ENCODE results near the gene THRAP3. TPM values are rescaled to one million over a fixed set of nuclear protein-coding genes. Genes with fewer than 3 reads are reported as not detected.
A peak's percentile ranks its signal among the peaks of the same experiment; 100 is the strongest.

Gene THRAP3
- total and polyA plus RNA-seq, 7 donors: 45.8 to 159 (median 96.6) TPM

- TF ChIP-seq, protein P1, sequence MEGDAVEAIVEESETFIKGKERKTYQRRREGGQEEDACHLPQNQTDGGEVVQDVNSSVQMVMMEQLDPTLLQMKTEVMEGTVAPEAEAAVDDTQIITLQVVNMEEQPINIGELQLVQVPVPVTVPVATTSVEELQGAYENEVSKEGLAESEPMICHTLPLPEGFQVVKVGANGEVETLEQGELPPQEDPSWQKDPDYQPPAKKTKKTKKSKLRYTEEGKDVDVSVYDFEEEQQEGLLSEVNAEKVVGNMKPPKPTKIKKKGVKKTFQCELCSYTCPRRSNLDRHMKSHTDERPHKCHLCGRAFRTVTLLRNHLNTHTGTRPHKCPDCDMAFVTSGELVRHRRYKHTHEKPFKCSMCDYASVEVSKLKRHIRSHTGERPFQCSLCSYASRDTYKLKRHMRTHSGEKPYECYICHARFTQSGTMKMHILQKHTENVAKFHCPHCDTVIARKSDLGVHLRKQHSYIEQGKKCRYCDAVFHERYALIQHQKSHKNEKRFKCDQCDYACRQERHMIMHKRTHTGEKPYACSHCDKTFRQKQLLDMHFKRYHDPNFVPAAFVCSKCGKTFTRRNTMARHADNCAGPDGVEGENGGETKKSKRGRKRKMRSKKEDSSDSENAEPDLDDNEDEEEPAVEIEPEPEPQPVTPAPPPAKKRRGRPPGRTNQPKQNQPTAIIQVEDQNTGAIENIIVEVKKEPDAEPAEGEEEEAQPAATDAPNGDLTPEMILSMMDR (IDR thresholded peaks at IDR 0.05): no peak
- DNase-seq (no peak), ATAC-seq (peak in 2 of 4 donors; percentile 1 to 17)
- WGBS, 3 donors: 70 to 77% (median 76%) methylated on average over 69 to 76 of the region's 76 CpGs
- intact Hi-C loops (cut with DNase I): no loop called here
- H3K27ac ChIP-seq: peak overlapping the region; percentile 94
- H3K4me3 ChIP-seq: peak overlapping the region; percentile 41
- H3K9me3 ChIP-seq: no peaks in the 10 kb centered on the region
- no peaks in the 10 kb centered on the region for H3K27me3 ChIP-seq (ENCODE audit: insufficient read depth in 3 of 3, low read length in 2 of 3)
- peaks cover 6 to 100% of the 10 kb centered on the region in 2 donors for H3K36me3 ChIP-seq (ENCODE audit: insufficient read depth in 1 of 2, low read depth in 1 of 2)
- peaks cover 52% of the 10 kb centered on the region for H3K4me1 ChIP-seq
Observed at GRCh38 chr1:36176106-36176949, 47.9 kb upstream of the THRAP3 start.

- DNase-seq: no peak
- TF ChIP-seq, protein P1 (IDR thresholded peaks at IDR 0.05): no peak
- peak overlapping the region; percentile 94 for H3K27ac ChIP-seq
- peaks cover 6 to 91% of the 10 kb centered on the region in 2 donors for H3K36me3 ChIP-seq (ENCODE audit: insufficient read depth in 1 of 2, low read depth in 1 of 2)
- no peaks in the 10 kb centered on the region for H3K9me3 ChIP-seq
- ATAC-seq: no peak
- intact Hi-C loops (cut with DNase I): no loop called here
- no peak overlapping the region for H3K4me3 ChIP-seq
- H3K27me3 ChIP-seq (ENCODE audit: insufficient read depth in 3 of 3, low read length in 2 of 3): no peaks in the 10 kb centered on the region
- peaks cover 45% of the 10 kb centered on the region for H3K4me1 ChIP-seq
- WGBS, 3 donors: 79% methylated on average over 31 to 33 of the region's 33 CpGs
Observed at GRCh38 chr1:36177589-36178431, 46.4 kb upstream of the THRAP3 start.

GRCh38 chr1:36178471-36179219 is 45.6 kb upstream of the THRAP3 start:
- intact Hi-C loops (cut with DNase I): no loop called here
- TF ChIP-seq, protein P1 (IDR thresholded peaks at IDR 0.05): no peak
- H3K4me1 ChIP-seq: peaks cover 45% of the 10 kb centered on the region
- H3K36me3 ChIP-seq (ENCODE audit: insufficient read depth in 1 of 2, low read depth in 1 of 2): peaks cover 6 to 83% of the 10 kb centered on the region in 2 donors
- ATAC-seq (no peak), DNase-seq (no peak)
- peak overlapping the region; percentile 41 for H3K27ac ChIP-seq
- H3K4me3 ChIP-seq: no peak overlapping the region
- WGBS, 3 donors: 82 to 89% (median 83%) methylated on average over 59 to 62 of the region's 62 CpGs
- no peaks in the 10 kb centered on the region for H3K27me3 ChIP-seq (ENCODE audit: insufficient read depth in 3 of 3, low read length in 2 of 3)
- no peaks in the 10 kb centered on the region for H3K9me3 ChIP-seq

DNA sequence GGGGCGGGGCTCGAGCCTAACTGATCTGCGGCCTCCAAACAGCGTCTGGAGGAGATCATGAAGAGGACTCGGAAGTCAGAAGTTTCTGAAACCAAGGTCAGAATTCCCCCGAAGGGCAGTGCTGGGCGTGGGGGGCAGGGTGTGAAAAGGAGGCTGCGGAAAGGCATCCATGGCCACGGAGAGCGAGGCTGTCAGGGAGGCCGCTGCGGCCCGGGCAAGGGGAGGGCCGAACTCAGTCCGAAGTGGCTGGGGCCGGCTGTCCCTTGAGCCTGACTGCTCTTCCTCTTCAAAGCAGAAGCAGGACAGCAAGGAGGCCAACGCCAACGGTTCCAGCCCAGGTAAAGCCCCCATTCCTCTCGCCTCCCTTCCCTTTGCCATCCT is 45.0 kb upstream of the THRAP3 start:
- H3K27me3 ChIP-seq (ENCODE audit: insufficient read depth in 3 of 3, low read length in 2 of 3): no peaks in the 10 kb centered on the region
- no peak overlapping the region for H3K4me3 ChIP-seq
- no peak overlapping the region for H3K27ac ChIP-seq
- DNase-seq: no peak
- peaks cover 6 to 77% of the 10 kb centered on the region in 2 donors for H3K36me3 ChIP-seq (ENCODE audit: insufficient read depth in 1 of 2, low read depth in 1 of 2)
- intact Hi-C loops (cut with DNase I): no loop called here
- ATAC-seq: no peak
- H3K4me1 ChIP-seq: peaks cover 39% of the 10 kb centered on the region
- WGBS, 3 donors: 90 to 91% (median 90%) methylated on average over 19 of the region's 19 CpGs
- H3K9me3 ChIP-seq: no peaks in the 10 kb centered on the region
- TF ChIP-seq, protein P1 (IDR thresholded peaks at IDR 0.05): no peak
